Neutrophil (primary cell): ENCODE measurements around the gene SMIM32.

Experiments used
- H3K27ac ChIP-seq: fragments of 200-600 bp; sonication (generic); 2 replicates; pipeline ENCODE4 v1.5.1; 2016; ENCODE audit warnings: mild to moderate bottlenecking, moderate library complexity
- H3K27me3 ChIP-seq: fragments of 200-600 bp; sonication (generic); 2 replicates; pipeline ENCODE4 v1.6.0; 2016; ENCODE audit warnings: mild to moderate bottlenecking
- H3K36me3 ChIP-seq: fragments of 200-600 bp; sonication (generic); 2 replicates; pipeline ENCODE4 v1.5.1; 2017
- H3K4me1 ChIP-seq, 2 experiments: fragments of 200-600 bp in 1 of 2; sonication (generic) in 1 of 2; 1 replicate in 1 of 2; 2 replicates in 1 of 2; pipeline versions ENCODE4 v1.5.1 to v1.6.1; 2013 to 2016; ENCODE audit warnings: low read depth in 1 of 2, low read length in 1 of 2, mild to moderate bottlenecking in 1 of 2, moderate library complexity in 1 of 2; ENCODE audit not compliant: control insufficient read depth in 1 of 2, insufficient read depth in 1 of 2
- H3K4me3 ChIP-seq, 2 experiments: fragments of 200-600 bp in 1 of 2; sonication (generic) in 1 of 2; 1 replicate in 1 of 2; 2 replicates in 1 of 2; pipeline ENCODE4 v1.5.1; 2013 to 2016; ENCODE audit warnings: low read depth in 1 of 2, low read length in 1 of 2, mild to moderate bottlenecking in 1 of 2, moderate library complexity in 1 of 2
- H3K9me3 ChIP-seq: fragments of 200-600 bp; sonication (generic); 2 replicates; pipeline ENCODE4 v1.5.1; 2016
- TF ChIP-seq, protein P1 (sequence below): fragments of 200-600 bp; sonication (generic); IDR thresholded peaks from 2 replicates; pipeline ENCODE4 v1.5.1; 2016; ENCODE audit warnings: antibody characterized with exemption

SMIM32 gene

DNA sequence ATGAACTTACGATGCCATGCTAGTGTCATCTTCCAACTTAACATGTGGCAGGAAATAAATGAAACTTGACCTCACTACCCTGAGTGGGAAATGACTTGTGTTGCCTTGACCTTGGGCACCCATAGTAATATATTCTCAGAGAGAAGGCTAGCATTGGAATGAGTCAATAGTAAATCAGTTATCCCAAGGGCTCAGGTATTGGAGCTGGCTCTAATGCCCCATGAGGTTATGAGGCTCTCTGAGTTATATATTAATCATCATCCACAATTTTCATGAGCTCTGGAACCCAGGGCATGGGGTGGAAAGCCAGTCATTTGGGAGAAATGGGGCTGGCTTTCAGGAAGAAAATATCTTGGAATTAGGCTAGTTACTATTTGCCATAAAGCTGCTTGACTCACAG lies 42.4 kb upstream of the SMIM32 start:
- no peaks in the 10 kb centered on the region for H3K4me1 ChIP-seq
- H3K4me3 ChIP-seq, result no peak overlapping the region
- peaks cover 13% of the 10 kb centered on the region for H3K27me3 ChIP-seq
- H3K9me3 ChIP-seq, result no peaks in the 10 kb centered on the region
- no peak overlapping the region for H3K27ac ChIP-seq
- H3K36me3 ChIP-seq, result no peaks in the 10 kb centered on the region
- TF ChIP-seq, protein P1, sequence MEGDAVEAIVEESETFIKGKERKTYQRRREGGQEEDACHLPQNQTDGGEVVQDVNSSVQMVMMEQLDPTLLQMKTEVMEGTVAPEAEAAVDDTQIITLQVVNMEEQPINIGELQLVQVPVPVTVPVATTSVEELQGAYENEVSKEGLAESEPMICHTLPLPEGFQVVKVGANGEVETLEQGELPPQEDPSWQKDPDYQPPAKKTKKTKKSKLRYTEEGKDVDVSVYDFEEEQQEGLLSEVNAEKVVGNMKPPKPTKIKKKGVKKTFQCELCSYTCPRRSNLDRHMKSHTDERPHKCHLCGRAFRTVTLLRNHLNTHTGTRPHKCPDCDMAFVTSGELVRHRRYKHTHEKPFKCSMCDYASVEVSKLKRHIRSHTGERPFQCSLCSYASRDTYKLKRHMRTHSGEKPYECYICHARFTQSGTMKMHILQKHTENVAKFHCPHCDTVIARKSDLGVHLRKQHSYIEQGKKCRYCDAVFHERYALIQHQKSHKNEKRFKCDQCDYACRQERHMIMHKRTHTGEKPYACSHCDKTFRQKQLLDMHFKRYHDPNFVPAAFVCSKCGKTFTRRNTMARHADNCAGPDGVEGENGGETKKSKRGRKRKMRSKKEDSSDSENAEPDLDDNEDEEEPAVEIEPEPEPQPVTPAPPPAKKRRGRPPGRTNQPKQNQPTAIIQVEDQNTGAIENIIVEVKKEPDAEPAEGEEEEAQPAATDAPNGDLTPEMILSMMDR, result no peak

DNA sequence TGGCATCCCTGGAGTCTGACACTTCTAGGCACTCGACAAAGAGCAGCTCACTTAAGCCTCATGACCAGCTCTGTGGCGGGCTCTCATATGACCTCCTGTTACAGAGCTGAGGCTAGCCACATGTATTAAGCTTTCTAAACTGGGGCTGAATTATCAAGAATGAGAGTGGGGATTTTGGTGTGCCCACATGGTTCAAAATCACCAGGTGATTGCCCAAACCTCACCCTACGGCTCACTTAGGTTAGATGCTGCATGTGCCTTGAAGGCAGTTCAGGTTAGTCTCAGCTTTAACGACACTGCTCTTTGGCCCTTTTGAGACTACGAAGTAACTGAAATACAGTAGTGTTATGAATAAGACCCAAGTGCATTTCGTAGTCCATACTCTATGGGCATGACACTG lies 39.4 kb upstream of the SMIM32 start:
- peaks cover 42% of the 10 kb centered on the region for H3K27me3 ChIP-seq
- no peaks in the 10 kb centered on the region for H3K36me3 ChIP-seq
- no peaks in the 10 kb centered on the region for H3K4me1 ChIP-seq
- no peak overlapping the region for H3K27ac ChIP-seq
- no peak overlapping the region for H3K4me3 ChIP-seq
- H3K9me3 ChIP-seq, result no peaks in the 10 kb centered on the region
- TF ChIP-seq, protein P1, result no peak

DNA sequence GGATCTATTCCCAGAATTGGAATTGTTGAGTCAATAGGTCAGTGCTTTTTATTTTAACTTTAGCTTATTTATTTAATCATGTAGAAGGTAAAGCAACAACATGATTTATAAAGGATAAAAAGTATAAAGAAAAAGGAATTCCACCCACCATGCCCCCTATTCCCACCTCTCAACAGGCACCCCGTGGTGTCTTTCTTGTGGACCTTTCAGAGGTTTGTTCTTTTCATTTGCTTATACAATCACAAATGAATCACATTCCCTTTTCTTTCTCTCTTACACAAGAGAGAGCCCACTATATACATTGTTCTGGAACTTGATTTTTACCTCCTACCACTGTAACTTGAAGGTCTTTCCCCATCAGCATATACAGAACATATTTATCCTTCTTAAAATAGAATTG lies 37.2 kb upstream of the SMIM32 start:
- no peak overlapping the region for H3K27ac ChIP-seq
- TF ChIP-seq, protein P1, result no peak
- no peaks in the 10 kb centered on the region for H3K9me3 ChIP-seq
- no peaks in the 10 kb centered on the region for H3K4me1 ChIP-seq
- H3K4me3 ChIP-seq, result no peak overlapping the region
- H3K27me3 ChIP-seq, result peaks cover 63% of the 10 kb centered on the region
- no peaks in the 10 kb centered on the region for H3K36me3 ChIP-seq

DNA sequence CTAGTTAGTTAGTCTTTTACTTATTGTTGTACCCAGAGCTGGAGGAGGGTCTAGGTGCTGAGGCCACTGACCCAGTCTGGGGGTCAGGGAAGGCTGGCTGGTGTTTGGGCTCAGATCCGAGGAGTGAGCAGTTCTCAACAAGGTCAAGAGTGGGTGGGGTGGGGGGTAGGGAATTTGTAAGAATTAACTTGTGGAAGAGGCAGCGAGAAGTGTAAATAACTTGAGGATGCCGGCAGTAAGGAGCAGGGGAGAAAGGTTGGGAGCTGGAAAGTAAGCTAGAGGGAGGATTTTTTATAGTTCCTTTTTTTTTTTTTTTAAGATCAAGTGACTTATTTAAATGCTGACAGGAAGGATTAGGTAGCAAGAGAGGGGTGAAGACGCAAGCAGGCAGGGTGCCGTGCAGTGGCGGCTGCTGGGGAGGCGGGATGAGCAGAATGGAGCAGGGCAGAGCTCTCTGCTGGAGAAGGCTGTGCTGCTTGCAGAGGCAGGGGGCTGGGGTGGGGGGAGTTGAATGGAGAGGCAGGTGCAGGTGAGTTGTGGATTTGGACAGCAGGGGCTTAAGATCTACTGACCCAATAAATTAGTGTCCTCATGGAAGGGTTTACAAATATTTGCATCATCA lies 35.3 kb upstream of the SMIM32 start:
- H3K36me3 ChIP-seq, result no peaks in the 10 kb centered on the region
- TF ChIP-seq, protein P1, result no peak
- no peak overlapping the region for H3K4me3 ChIP-seq
- peaks cover 70% of the 10 kb centered on the region for H3K27me3 ChIP-seq
- no peaks in the 10 kb centered on the region for H3K4me1 ChIP-seq
- H3K9me3 ChIP-seq, result no peaks in the 10 kb centered on the region
- H3K27ac ChIP-seq, result no peak overlapping the region

DNA sequence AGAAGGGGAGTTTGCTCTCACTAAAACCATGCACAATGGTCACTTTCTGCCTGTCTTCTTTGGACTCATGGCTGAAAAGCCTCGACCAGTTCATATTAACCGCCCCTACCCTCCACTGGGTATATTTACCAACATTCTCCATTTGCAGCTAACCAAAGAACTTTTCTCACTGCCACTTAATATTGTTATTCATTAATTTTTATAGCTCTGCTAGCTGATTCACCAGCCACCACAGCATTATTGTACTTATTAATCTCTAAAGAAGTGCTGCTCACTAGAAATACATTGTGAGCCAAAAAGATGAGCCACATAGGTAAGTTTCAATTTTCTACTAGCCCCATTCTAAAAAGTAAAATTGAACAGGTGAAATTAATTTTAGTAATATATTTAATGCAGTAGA lies 33.4 kb upstream of the SMIM32 start:
- Histone ChIP-seq H3K4me1 (no peaks in the 10 kb centered on the region), H3K27me3 (peaks cover 65% of the 10 kb centered on the region), H3K36me3 (no peaks in the 10 kb centered on the region), H3K27ac (no peak overlapping the region), H3K4me3 (no peak overlapping the region), H3K9me3 (no peaks in the 10 kb centered on the region)
- TF ChIP-seq, protein P1, result no peak

DNA sequence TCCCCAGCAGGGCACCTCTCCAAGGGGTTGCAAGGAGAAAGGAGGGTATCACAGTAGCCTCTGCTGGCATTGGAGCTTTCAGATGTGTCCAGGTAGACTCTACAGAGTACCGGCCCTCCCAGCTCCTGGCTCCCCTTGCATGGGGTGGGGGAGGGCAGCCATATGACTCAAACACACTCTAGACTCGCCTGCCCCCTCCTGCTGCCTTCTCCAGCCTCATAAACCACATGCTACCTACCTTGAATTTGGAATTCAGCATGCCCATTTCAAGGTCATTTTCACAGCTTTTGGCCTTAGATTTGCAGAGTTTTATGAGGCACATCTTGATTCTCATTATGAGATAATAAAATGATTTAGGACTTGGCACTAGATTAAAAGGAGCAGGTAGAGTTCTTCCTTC lies 32.8 kb upstream of the SMIM32 start:
- Histone ChIP-seq H3K4me1 (no peaks in the 10 kb centered on the region), H3K27me3 (peaks cover 61% of the 10 kb centered on the region), H3K9me3 (no peaks in the 10 kb centered on the region), H3K4me3 (no peak overlapping the region), H3K27ac (no peak overlapping the region), H3K36me3 (no peaks in the 10 kb centered on the region)
- TF ChIP-seq, protein P1, result no peak
